CD4-positive, alpha-beta T cell treated with Interleukin-4 for 1 hour (primary cell): Measurements from ENCODE around the gene LNX2.

Experiments
- DNase-seq, 2 donors: peaks; one replicate each; pipeline ENCODE4 v3.0.0-alpha.2; 2020 to 2022

LNX2 gene

DNA sequence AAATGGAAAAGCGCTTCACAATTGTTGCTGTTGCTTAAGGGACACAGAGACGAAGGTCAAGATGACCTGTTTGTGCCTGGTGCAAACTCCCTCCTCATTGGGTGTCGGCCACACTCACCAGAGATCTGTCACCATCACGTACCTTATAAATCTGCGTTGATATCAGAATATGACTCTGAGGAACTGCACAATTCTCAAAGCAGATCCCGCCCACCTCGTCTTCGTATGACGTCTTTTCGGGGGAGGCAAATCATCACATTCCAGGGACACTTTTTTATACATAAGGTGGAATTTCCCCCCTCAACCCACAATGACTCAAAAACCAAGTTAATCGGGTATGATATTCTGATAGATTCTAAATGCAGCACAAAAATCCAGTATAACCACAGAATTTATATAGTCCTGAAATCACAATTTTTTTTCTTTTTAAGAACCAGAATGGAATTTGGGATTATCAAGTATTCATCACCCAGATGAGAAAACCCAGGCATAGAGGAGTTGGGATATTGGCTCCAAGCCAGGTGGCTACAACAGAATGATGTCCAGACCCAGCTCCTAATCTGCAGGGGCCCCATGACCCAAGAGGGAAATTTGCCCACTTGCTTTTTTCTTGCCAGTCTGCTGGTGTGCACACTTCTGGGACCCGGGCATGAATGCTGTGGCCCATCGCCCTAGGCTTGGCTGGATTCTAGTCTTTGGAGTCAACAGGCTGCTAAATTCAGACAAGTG is 119.4 kb downstream of the LNX2 start:
- no peak for DNase-seq

GRCh38 chr13:27497563-27498230 is 122.6 kb downstream of the LNX2 start:
- no peak for DNase-seq

GRCh38 chr13:27496536-27497273 is 123.6 kb downstream of the LNX2 start:
- no peak for DNase-seq

- DNase-seq = no peak
Measured at GRCh38 chr13:27496006-27496405, 124.3 kb downstream of the LNX2 start.
